K562 (cell line): ENCODE results near the gene RUSC2. TPM values are rescaled to one million over a fixed set of nuclear protein-coding genes. Genes with fewer than 3 reads are reported as not detected.

Experiments
- ATF7 ChIP-seq: fragments of 450-650 bp; IDR thresholded peaks from 2 replicates; pipeline ENCODE4 v1.7.1; 2014; ENCODE audit warnings: mild to moderate bottlenecking, moderate library complexity
- CC2D1A ChIP-seq: fragments of 450-650 bp; IDR thresholded peaks from 2 replicates; pipeline ENCODE4 v1.6.1; 2017; ENCODE audit warnings: mild to moderate bottlenecking
- ETV1 ChIP-seq: fragments of 450-650 bp; conservative IDR thresholded peaks from 2 replicates; pipeline ENCODE4 v1.6.1; 2016; ENCODE audit warnings: missing genetic modification characterization, control low read depth, low read depth, missing compliant biosample characterization
- HES1 ChIP-seq: fragments of 450-650 bp; IDR thresholded peaks from 2 replicates; pipeline ENCODE4 v1.6.1; 2016; ENCODE audit warnings: low read depth, mild to moderate bottlenecking, moderate library complexity
- MED1 ChIP-seq: sonication (generic); formaldehyde crosslinking; IDR thresholded peaks from 2 replicates; pipeline ENCODE4 v1.8.1; 2023; ENCODE audit warnings: missing genetic modification reagents, borderline replicate concordance
- NONO ChIP-seq, 2 experiments: fragments of 200-400 bp in 1 of 2; fragments of 450-650 bp in 1 of 2; formaldehyde crosslinking in 1 of 2; IDR thresholded peaks; 2 replicates each; pipeline ENCODE4 v1.6.1; 2017; ENCODE audit warnings: low read depth in 2 of 2, mild to moderate bottlenecking in 2 of 2, moderate library complexity in 2 of 2, low read length in 1 of 2
- RAD51 ChIP-seq: fragments of 450-650 bp; IDR thresholded peaks from 2 replicates; pipeline ENCODE4 v1.7.1; 2016; ENCODE audit warnings: low read depth, mild to moderate bottlenecking, borderline replicate concordance
- SIN3A ChIP-seq, 2 experiments: fragments of 150-350 bp in 1 of 2; IDR thresholded peaks; 2 replicates each; pipeline ENCODE4 v1.6.1; 2011 to 2016; ENCODE audit warnings: borderline replicate concordance in 2 of 2, low read depth in 2 of 2, low read length in 2 of 2, mild to moderate bottlenecking in 2 of 2, moderate library complexity in 2 of 2; ENCODE audit not compliant: control insufficient read depth in 1 of 2
- SP1 ChIP-seq: sonication (generic); formaldehyde crosslinking; IDR thresholded peaks from 2 replicates; pipeline ENCODE4 v1.8.1; 2022; ENCODE audit warnings: mild to moderate bottlenecking, missing genetic modification reagents
- SRF ChIP-seq, 2 experiments: fragments of 250-450, 450-650 bp in 1 of 2; sonication (Bioruptor Pico) in 1 of 2; sonication (generic) in 1 of 2; formaldehyde crosslinking; IDR thresholded peaks; 2 replicates each; pipeline versions ENCODE4 v1.5.0 to v1.5.1; 2020 to 2022; ENCODE audit warnings: mild to moderate bottlenecking in 1 of 2, missing genetic modification reagents in 1 of 2
- TAF9B ChIP-seq: fragments of 450-650 bp; IDR thresholded peaks from 2 replicates; pipeline ENCODE4 v1.6.1; 2018; ENCODE audit warnings: mild to moderate bottlenecking; ENCODE audit not compliant: partially characterized antibody
- ZBTB5 ChIP-seq: fragments of 450-650 bp; IDR thresholded peaks from 2 replicates; pipeline ENCODE4 v1.6.1; 2017; ENCODE audit warnings: antibody characterized with exemption
- ZFX ChIP-seq: sonication (generic); formaldehyde crosslinking; IDR thresholded peaks from 2 replicates; pipeline ENCODE4 v1.8.0; 2022; ENCODE audit warnings: mild to moderate bottlenecking, missing genetic modification reagents, moderate library complexity
- ZNF668 ChIP-seq: fragments of 250-450 bp; sonication (Bioruptor Pico); IDR thresholded peaks from 2 replicates; pipeline ENCODE4 v1.8.0; 2022; ENCODE audit warnings: mild to moderate bottlenecking, inconsistent platforms
- polyA plus RNA-seq, 8 experiments: library from polyadenylated mRNA; depleted of rRNA in 4 of 8; stranded (reverse) in 5 of 8; unstranded in 3 of 8; fragments of >200 nt; fragmentation: Nextera tagmentation in 2 of 8; fragmentation: Illumina TruSeq in 1 of 8; extraction: Ambion mirVana in 2 of 8; extraction: Trizol in 1 of 8; gene quantifications; 2 replicates each; pipeline versions ENCODE4 v1.2.1 to v1.2.3, GENCODE V29; 2011 to 2014; ENCODE audit warnings: inconsistent platforms in 1 of 8, missing spikeins in 1 of 8
- total RNA-seq, 7 experiments: library from RNA; depleted of rRNA in 6 of 7; stranded (reverse); fragments of >200 nt in 6 of 7; fragmentation: Illumina TruSeq in 2 of 7; extraction: Trizol in 2 of 7; gene quantifications; 2 replicates each; pipeline versions ENCODE4 v1.2.1 to v1.2.3, GENCODE V29; 2011 to 2021; ENCODE audit warnings: low replicate concordance in 1 of 7
- TF ChIP-seq, protein P1 (sequence below): sonication (generic); formaldehyde crosslinking; IDR thresholded peaks from 2 replicates; pipeline ENCODE4 v1.9.0; 2022; ENCODE audit warnings: mild to moderate bottlenecking, missing genetic modification reagents
- TF ChIP-seq, protein P2 (sequence below): fragments of 200-800 bp; sonication (Bioruptor generic); IDR thresholded peaks from 2 replicates; pipeline ENCODE4 v1.6.1; 2017; ENCODE audit warnings: missing genetic modification characterization, missing compliant biosample characterization

RUSC2 gene
- total and polyA plus RNA-seq, 9 of the 15 experiments (the other 6 are each of a cell fraction or from before 2014, with no cell fraction given) = 0.08 to 12.8 (median 3.1) TPM

GRCh38 chr9:35489313-35490154 is at the start of gene RUSC2 (continued):
- peak in 1 of 2 experiments; percentile 52; a peak in 1 of 4 replicates for TF ChIP-seq SRF (CRISPR knock-in tag; IDR thresholded peaks at IDR 0.05)
- no peak for TF ChIP-seq TAF9B
- peak; percentile 99 for TF ChIP-seq ATF7
- TF ChIP-seq, protein P1, sequence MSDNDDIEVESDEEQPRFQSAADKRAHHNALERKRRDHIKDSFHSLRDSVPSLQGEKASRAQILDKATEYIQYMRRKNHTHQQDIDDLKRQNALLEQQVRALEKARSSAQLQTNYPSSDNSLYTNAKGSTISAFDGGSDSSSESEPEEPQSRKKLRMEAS (CRISPR knock-in tag) = peak; percentile 25; the same call in 1 of the 2 replicates
- TF ChIP-seq NONO (IDR thresholded peaks at IDR 0.05; ENCODE audit: low read depth in 2 of 2, low read length in 1 of 2) = peak; percentile 80 to 98
- TF ChIP-seq HES1 = peak; percentile 59; the same call in 1 of the 2 replicates
- no peak for TF ChIP-seq MED1 (CRISPR knock-in tag)
- TF ChIP-seq, protein P2, sequence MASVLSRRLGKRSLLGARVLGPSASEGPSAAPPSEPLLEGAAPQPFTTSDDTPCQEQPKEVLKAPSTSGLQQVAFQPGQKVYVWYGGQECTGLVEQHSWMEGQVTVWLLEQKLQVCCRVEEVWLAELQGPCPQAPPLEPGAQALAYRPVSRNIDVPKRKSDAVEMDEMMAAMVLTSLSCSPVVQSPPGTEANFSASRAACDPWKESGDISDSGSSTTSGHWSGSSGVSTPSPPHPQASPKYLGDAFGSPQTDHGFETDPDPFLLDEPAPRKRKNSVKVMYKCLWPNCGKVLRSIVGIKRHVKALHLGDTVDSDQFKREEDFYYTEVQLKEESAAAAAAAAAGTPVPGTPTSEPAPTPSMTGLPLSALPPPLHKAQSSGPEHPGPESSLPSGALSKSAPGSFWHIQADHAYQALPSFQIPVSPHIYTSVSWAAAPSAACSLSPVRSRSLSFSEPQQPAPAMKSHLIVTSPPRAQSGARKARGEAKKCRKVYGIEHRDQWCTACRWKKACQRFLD (CRISPR knock-in tag) = 0 out of 2 replicates have a peak, but pooled peaks have one; percentile 53
- no peak for TF ChIP-seq SIN3A (IDR thresholded peaks at IDR 0.05; ENCODE audit: borderline replicate concordance in 2 of 2, control insufficient read depth in 1 of 2, low read depth in 2 of 2, low read length in 2 of 2)
- peak; percentile 58 for TF ChIP-seq ZFX
- TF ChIP-seq CC2D1A = no peak
- TF ChIP-seq ETV1 (tag) = peak; percentile 31; the same call in 1 of the 2 replicates
- TF ChIP-seq SP1 (CRISPR knock-in tag) = peak; percentile 65; the same call in 1 of the 2 replicates
- TF ChIP-seq ZNF668 (CRISPR knock-in tag) = no peak
- TF ChIP-seq RAD51 = peak; percentile 26; the same call in 1 of the 2 replicates
- no peak for TF ChIP-seq ZBTB5
